ENCODE data around the gene UPF2.
"Not testable (repeated sequence)": the region's sequence is repeated elsewhere in the genome, so short reads cannot be mapped to it uniquely, and the experiment has no call there.

UPF2 gene

DNA sequence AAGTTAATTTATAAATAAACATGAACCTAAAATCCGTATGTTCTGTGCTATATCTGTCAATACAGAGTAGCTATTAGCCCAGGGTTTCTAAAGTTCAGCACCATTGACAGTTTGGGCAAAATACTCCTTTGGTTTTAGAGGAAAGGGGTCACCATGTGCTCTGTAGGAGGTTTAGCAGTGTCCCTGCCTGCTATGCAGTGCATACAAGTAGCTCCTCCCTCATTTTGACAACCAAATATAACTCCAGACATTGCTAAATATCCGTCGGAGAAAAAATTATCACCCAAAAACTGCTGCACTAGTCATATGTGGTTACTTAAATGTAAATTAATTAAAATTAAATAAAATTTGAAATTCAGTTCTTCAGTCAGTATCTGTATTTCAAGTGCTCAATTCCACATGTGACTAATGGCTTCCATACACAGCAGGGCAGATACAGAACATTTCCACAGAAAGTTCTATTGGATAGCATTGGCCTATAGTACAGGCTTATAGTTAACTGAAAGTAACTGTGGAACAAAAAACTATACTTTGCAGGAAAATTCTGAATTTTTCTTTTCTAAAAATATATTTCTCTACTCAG lies 6.4 kb downstream of the UPF2 start:
- DNase-seq (ENCODE audit: low read depth, low spot score) = no peak

DNA sequence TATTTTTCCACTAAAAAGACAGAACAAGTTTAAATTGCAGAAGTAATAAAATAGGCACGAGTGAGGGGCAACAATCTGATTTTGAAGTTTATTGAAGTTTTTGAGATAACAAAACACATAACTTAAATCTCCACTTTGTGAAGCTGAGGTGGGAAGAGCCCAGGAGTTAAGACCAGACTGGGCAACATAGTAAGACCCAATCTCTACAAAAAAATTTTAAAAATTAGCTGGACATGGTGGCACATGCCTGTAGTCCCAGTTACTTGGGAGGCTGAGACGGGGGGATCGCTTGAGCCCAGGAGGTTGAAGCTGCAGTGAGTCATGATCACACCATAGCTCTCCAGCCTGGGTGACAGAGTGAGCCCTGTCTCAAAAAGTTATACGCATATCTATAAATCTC lies 11.2 kb downstream of the UPF2 start:
- no peak for DNase-seq (ENCODE audit: low read depth, low spot score)

DNA sequence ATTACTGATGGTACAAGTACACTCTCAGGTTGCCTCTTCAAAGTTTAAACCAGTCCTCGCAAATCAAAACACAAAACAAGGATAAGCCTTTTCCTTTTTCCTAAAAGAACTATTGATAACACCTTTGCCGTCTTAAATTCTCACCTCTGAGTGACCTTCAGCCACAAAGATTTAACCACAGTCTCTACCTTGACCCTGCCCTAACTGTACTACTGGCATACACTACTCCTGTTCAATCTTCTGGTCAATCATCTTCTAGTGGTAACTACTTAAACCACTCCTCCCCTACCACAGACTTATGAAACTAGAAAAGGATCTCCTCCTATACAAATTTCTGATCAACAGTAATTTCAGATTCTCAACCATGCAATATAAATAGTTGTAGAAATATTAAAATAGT lies 15.1 kb downstream of the UPF2 start:
- DNase-seq (ENCODE audit: low read depth, low spot score) = no peak

DNA sequence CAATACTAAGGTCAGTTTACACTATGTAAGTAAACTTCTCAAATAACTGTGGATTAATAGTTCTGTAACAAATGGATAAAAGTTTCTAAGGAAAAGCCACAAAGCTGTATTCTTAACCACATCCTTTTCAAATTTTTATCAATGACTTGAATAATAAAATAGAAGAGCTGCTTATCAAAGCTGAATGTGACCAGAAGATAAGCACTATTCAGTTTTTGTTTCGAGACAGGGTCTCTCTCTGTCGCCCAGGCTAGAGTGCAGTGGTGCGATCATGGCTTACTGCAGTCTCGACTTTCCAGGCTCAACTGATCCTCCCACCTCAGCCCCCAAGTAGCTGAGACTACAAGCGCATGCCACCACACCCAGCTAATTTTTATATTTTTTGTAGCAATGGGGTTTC lies 17.0 kb downstream of the UPF2 start:
- DNase-seq (ENCODE audit: low read depth, low spot score) = no peak

DNA sequence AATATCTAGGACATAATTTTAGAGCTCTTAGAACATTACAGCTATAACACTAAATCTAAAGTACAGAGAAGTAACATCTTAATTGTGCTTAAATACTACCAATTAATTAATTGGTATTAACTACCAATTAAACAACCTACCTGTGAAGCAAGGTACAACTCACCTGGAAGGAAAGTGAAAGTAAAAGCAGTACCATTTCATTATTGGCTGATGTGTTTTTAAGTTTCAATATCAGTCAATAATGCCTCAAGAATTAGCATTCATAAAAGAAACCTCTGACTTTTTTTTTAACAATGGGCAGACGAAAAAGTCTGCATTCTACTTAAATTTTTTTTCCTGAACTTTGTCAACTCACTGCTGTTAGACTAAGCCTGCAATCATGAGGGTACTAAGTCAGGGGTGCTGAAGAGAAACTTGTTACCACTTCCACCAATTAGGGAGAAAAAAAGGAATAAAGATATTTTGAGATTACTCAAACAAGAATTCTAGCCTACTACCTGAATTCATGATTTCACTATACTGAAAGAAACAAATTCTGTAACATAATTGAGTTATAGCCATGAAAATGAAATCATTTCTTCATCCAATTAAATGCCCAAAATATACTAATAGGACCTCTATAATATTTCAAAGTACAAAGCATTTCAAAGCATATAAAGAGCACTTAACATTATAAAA lies 19.9 kb downstream of the UPF2 start:
- DNase-seq (ENCODE audit: low read depth, low spot score) = no peak

DNA sequence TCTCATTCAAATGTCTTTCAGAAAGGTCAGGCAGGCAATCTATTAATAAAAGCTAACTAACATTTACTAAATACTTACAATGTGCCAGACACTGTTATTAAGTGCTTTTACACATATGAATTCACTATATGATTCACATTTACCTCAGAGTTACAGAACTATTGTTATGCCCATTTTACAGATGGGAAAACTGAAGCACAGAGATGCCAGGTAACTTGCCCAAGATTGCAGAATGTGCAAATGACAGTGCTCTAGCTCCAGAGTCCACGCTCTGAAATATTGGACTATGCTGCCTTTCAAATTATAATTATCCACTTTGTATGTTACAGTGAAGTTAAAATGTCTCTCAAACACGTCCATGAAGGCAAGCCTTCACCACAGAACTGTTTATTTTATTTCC lies 22.0 kb downstream of the UPF2 start:
- DNase-seq (ENCODE audit: low read depth, low spot score) = no peak

DNA sequence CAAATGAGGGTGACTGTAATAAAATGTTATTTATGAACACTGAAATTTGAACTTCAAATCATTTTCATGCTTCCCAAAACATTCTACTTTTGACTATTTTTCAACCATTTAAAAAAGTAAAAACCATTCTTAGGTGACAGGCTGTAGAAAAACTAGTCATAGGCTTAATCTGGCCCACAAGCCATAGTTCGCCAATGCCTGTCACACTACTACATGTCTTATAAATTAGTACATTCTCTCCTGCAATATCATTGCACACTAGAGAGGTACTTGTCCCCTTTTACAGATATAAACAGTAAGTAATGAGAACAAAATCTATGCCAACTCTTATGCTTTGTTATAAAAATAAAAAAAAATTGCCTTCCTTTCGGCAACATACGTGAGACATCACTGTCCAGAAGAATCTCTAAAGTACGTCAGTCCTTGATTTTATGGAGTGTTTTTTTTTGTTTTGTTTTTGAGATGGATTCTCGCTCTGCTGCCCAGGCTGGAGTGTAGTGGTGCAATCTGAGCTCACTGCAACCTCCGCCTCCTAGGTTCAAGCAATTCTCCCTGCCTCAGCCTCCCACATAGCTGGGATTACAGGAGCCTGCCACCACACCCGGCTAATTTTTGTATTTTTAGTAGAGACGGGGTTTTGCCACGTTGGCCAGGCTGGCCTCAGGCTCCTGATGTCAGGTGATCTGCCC lies 23.2 kb downstream of the UPF2 start:
- no peak for DNase-seq (ENCODE audit: low read depth, low spot score)

DNA sequence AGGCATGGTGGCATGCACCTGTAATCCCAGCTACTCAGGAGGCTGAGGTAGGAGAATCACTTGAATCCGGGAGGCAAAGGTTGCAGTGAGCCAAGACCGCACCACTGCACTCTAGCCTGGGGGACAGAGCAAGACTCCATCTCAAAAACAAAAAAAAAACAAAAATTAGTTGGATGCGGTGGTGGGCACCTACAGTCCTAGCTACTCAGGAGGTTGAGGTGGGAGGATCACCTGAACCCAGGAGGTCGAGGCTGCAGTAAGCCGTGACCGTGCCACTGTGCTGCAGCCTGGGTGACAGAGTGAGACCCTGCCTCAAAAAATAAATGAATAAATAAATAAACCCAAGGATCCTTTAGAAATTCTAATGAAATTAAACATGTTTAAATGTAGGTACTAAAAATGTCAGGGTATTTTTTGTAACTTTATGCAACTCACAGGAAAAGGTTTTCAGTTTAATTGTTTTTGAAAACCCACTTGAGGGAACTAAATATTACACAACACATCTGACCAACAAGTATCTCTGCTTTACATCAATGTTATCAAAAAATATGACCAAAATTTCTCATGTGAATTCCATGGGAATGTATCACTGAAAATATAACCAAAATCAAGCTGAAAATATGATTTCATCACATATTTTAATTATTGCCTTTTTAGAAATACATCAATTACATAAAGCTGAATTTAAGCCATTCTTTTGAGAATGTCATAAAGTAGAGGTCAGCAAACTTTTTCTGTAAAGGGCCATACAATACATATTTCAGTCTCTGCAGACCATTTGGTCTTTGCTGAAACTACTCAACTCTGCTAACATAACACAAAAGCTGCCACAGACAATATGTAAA lies 23.9 kb downstream of the UPF2 start:
- no peak for DNase-seq (ENCODE audit: low read depth, low spot score)

DNA sequence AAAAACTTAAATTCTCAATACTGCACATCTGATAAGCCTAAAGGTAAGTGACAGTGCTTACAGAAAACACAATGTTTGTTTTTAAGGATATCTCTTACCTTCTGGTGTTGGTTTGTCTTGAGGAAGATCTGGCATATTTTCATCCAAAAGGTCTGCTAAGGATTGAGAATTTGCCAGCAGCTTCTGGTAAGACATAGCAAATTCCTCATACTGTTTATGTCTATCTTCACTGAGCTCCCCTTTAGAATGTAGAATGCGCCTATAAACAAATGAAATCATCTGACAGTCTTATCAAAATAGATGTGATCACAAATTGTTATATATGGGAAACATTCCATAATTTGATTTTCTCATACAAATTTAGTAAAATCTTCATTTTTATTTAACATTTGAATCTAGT lies 28.7 kb downstream of the UPF2 start:
- DNase-seq (ENCODE audit: low read depth, low spot score) = no peak

DNA sequence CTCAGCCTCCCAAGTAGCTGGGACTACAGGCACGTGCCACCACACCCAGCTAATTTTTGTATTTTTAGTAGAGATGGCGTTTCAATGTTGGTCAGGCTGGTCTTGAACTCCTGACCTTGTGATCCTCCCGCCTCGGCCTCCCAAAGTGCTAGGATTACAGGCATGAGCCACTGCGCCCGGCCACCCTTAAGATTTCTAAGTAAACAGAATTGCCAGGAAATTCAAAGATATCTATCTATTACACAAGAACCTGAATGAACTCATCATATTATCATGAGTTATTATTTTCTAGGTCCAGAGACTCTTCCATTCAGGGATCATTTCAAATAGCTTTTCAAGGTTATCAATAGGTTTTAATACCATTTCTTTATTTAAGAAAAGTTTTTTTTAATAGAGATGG lies 29.2 kb downstream of the UPF2 start:
- not testable (repeated sequence) for DNase-seq (ENCODE audit: low read depth, low spot score)

DNA sequence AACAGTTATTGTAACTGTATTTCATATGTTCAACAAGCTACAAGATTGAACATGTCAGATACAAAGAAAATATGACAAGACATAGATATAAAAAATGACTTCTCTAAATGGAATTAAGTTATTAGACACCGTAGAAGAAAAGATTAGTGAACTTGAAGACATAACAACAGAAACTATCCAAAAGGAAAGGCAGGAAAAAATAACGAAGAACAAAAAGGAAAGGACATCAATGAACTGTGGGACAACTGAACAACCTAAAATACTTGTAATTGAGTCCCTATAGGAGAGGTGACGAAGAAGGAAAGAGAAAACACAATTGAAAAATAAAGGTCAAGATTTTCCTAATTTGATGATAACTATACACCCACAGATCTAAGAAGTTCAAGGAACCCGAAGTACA lies 32.3 kb downstream of the UPF2 start:
- DNase-seq (ENCODE audit: low read depth, low spot score) = no peak

DNA sequence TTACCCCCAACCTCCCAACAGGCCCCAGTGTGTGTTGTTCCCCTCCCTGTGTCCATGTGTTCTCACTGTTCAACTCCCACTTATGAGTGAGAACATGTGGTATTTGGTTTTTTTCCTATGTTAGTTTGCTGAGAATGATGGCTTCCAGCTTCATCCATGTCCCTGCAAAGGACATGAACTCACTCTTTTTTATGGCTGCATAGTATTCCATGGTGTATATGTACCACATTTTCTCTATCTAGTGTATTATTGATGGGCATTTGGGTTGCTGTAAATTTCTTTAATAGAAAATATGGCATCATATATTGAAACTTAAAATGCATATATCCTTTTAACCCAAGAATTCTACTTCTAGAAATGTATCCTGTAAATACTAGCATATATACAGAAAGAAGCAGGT lies 33.8 kb downstream of the UPF2 start:
- DNase-seq (ENCODE audit: low read depth, low spot score) = not testable (repeated sequence)

DNA sequence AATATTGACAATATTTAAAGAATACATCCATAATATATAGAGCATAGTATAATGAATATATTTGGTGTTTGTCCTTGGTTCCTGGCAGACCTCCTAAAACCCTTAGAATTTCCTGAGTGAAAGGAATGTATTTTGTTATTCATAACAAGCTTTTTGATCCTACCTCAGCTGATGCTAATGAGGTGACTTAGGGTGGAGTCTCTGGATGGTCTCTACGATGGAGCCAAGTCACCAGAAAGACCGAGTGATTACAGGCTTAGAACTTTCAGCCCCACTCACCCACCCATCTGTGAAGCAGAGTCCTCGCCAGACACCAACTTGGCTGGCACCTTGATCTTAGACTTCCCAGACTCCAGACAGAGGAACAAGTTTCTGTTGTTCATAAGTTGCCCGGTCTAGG lies 35.9 kb downstream of the UPF2 start:
- no peak for DNase-seq (ENCODE audit: low read depth, low spot score)

DNA sequence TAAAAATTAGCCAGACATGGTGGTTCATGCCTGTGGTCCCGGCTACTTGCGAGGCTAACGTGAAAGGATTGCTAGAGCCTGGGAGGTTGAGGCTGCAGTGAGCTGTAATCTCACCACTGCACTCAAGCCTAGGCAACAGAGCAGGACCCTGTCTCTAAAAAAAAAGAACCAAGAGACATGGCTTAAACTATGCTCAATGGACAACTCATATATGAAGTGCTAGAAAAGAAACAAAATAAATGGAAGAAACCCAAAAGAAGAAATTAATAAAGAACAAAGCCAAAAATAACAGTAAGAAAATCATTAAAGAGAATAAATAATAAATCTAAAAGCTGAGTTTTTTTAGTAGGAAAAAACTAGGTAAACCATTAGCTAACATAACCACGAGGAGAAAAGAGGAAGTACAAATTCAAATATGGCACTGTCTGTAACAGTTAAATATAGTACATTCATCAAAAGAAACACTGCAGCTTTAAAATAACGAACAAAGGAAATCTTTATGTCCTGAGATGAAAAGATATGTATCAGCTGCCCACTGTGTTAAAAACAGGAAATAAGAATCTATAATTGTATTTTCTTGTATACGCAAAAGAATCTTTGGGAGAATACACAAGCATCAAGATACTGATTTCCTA lies 48.7 kb downstream of the UPF2 start:
- DNase-seq (ENCODE audit: low read depth, low spot score) = no peak

DNA sequence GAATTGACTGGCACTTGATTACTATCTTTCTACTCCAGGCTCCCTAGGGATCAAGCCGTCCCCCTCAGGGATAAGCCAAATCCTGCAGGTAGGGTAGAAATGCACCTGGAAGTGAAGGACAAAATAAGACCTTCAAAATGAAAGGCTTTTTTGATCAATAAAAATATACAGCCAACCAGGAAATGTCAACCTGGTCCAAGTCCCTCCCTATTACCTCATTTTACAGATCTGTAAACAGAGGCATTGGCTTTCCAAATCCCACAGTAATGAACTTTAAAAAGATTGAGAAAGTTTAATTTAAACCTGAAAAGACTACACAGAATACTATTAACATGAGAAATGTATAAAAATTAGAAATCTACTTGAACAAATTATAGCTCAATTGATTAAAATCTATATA lies 53.7 kb downstream of the UPF2 start:
- no peak for DNase-seq (ENCODE audit: low read depth, low spot score)

DNA sequence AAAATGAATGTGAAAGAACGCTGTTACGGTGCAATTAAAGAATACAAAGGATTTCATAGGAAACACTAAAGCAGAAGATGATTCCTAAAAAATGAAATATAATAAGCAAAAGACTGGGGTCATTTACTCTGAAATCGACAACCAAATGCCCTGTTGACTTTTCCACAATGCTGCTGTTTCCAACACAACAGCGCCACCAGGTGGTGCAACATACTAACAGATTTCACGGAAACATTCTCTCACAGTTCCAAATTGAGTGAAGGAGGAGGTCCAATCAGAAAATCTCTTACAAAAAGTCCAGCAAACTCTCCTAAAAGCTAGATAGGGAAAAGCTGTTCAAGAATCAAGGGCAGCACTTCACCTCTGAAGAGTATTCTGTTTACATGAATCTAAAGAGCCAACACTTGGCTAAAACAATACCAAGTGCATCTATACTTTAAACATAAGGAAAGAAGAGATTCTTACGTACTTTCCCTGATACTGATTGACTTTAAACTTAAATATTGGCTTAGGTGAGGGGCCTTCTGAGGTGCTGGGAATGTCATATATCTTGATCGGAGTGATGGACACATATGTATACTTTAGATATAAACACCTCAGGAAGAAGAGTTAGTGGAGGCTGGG lies 55.9 kb downstream of the UPF2 start:
- peak; percentile 73 for DNase-seq (ENCODE audit: low read depth, low spot score)

DNA sequence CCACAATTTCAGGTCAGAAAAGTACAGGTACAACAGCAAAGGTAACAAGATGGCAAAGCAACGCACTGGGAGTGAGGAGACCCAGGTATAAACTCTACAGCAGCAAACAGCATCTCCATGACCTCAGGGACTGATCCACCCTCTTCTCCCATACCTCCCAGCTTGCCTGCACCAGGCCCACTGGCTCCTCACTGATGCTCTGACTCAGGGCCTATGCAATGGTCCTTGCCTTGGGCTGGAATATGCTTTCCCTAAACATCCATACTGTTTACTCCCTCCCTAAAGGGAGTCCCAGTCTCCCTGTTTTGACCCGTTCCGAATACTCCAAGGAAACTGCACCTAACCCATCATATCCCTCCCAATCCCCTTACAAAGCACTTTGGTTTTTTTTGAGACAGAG lies 60.4 kb downstream of the UPF2 start:
- no peak for DNase-seq (ENCODE audit: low read depth, low spot score)

DNA sequence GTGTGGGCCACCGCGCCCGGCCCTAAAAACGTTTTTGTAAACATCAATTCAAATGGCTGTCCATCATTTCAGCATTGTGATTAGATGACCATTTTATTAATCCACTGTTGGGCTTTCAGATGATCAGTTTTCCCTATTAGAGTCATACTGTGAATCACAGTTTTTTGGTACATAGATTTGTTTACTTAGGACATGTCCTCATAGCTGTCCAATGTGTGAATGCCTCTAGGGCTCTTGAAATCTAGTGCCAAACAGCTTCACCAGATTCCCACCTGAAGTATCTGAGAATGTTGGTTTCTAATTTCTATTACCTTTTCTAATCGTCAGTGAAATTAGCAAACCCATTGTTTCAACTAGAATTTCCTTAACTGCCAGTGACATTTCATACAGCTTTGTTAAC lies 66.8 kb downstream of the UPF2 start:
- DNase-seq (ENCODE audit: low read depth, low spot score) = no peak

DNA sequence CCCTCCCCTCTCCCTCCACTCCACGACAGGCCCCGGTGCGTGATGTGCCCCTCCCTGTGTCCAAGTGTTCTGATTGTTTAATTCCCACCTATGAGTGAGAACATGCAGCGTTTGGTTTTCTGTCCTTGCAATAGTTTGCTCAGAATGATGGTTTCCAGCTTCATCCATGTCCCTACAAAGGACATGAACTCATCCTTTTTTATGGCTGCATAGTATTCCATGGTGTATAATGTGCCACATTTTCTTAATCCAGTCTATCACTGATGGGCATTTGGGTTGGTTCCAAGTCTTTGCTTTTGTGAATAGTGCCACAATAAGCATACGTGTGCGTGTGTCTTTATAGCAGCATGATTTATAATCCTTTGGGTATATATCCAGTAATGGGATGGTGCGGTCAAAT lies 70.1 kb downstream of the UPF2 start:
- not testable (repeated sequence) for DNase-seq (ENCODE audit: low read depth, low spot score)

DNA sequence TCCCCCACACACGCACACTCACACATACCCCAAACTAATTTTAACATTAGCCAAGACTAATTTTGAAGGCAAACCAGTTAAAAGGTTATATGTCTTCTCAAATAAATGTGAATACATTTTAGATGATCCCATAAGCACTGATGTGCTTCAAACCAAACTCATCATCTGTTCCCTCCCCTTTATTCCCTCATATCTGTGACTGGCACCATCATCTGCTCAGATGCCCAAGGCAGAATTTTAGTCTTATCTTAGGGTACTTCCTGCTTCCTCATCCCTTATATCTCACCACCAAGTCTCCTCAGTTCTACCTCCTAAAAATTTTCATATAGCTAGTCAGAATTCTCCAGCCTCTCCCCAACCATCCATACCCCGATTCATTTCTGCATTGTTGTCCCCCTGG lies 80.4 kb downstream of the UPF2 start:
- DNase-seq (ENCODE audit: low read depth, low spot score) = no peak

DNA sequence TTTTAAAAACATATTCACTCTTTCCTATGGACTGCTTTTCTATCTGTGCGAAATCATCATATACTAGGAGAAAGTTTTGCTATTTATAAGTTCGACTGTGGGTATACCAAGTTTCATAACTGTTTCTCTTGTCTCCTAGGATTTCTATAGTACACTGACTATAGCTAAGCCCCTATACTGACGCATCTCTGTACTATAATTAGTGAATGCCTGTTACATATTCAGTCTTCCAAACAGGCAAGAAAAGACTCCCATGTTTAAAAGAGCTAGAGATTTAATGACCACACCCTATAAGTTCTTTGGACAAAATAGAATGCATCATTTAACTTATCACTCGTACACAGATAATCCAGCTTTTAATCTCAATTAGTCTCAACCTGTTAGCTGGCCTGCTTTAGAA lies 80.8 kb downstream of the UPF2 start:
- no peak for DNase-seq (ENCODE audit: low read depth, low spot score)

Measured in smooth muscle cell of the brain vasculature (primary cell).